HTERT RPE-1 (cell line): ENCODE results near the gene RAB19.

Source experiments
- in situ Hi-C: fragments of 300-500 bp; cut with MboI; formaldehyde crosslinking; loops from 4 replicates; pipeline ENCODE4 v1.14.3; 2020; ENCODE audit warnings: low sequenced_read_pairs

RAB19 gene, protein sequence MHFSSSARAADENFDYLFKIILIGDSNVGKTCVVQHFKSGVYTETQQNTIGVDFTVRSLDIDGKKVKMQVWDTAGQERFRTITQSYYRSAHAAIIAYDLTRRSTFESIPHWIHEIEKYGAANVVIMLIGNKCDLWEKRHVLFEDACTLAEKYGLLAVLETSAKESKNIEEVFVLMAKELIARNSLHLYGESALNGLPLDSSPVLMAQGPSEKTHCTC

DNA sequence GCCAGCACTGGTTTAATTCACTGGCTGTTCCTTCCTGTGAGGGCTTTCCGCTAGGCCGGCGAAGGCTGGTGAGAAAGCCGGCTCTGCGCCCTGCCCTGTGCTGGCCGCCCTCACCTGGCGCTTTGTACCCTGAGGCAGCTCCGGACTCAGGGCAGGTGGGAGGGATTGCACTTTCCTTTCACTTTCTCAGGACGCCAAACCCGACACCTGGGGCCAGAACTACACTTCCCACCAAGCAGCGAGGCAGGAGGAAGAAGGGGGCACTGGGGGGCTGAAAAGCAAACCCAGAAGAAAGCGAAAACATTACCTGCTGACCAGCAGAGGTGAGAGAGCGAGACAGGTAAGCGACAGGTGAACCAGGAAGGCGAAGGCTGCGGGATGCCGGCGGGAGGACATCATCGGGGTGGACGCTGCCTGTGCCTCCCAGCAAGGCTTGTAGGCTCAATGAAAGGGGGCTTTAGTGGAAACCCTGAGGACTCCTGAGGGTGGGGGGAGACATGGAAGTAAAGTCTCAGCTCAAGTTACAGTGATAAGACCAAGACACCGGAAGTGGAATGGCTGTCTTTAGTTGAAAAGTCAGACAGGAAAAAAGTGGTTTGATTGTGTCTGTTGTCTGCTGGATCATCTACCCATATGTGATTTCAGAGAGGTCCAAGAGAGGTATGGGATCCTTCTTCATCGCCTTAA, at the start of gene RAB19:
RAB19 (plus strand) TSS at position 181 of the 687 bp plus-strand sequence. CDS start 3,589 bp downstream, outside the sequence.
- in situ Hi-C loops, result no loop called here

DNA sequence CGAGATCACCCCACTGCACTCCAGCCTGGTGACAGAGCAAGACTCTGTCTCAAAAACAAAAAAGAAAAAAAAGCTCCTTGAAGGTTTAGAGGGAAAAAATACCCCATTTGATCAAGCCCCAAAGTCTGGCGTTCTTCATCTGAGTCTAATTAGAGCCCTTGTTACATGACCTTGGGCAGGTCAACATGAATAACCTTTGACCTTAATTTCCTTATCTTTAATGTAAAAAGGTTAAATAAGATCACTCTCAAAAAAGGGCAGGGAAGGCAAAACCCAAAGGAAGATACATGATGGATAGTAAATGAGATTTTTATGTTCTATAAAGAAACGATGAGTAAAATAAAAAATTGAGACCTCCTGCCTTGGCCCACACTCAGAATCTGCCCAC, 45.8 kb upstream of the RAB19 start:
- in situ Hi-C loops, result no loop called here

DNA sequence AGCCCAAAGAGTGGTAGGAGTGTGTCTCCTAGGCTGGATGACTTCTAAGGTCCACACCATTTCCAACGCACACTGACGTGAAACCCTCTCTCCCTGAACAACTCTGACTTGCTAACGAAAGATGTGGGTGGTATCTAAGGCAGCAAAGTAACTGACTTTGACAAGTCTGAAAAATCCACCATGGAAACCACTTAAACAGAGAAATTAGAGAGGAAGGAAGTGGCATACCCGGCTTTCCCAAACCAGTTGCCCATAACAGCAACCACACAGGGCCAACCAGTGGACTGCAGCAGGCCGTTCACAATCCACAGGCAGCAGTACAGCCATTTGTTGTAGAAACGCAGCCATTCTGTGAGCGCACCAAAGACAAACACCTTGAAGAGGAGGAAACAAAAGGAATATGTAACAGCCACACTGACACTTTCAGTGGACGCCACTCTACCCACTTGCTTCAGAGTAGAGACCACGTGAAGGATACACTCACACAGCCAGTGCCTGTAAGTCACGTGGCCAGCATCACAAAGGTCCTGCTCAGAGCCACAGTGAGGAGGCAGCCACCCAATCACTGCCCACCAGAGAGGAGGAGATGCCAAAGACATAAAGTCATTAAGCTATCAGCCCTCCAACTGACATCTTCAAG, 45.3 kb upstream of the RAB19 start:
- in situ Hi-C loops, result no loop called here

DNA sequence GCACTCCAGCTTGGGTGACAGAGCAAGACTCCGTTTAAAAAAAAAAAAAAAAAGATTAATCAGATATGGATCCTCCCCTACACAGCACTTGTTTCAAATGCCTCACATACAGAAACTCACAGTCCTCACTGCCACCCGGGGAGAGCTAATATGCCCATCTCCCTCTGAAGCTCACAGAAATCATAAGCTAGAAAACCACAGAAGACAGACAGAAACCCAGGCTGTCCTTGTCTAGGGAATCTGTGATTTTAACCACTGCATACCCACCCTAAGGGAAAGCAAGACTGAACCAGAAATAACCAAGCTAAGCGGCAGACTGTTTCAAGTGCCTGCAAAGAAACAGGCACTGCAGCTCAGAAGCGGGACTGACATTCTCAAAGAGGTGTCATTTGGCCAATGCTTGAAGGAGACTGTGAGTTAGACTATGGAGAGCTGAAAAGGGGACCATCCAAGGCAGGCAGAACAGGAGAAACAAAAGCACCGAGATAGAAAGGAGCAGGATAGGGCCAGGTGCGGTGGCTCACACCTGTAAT, 43.1 kb upstream of the RAB19 start:
- in situ Hi-C loops, result no loop called here

DNA sequence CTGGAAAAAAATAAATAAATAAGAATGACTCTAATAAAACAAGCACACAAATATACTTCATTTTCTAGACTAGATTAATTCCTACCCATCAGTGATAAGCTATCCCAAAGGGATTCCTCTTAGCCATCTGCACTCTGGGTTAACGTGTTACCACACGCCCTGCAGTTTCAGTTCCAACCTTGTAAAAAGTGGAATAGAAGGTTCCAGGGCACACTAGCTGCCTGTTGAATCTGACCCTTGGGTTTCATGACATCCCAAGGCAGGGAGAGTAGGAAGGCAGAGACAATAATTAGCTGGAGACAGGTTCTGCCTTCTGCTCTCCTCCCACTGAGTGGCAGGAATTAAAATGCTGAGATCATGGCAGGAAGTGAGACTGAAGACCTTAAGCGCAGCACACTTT, 39.0 kb upstream of the RAB19 start:
- in situ Hi-C loops, result no loop called here

DNA sequence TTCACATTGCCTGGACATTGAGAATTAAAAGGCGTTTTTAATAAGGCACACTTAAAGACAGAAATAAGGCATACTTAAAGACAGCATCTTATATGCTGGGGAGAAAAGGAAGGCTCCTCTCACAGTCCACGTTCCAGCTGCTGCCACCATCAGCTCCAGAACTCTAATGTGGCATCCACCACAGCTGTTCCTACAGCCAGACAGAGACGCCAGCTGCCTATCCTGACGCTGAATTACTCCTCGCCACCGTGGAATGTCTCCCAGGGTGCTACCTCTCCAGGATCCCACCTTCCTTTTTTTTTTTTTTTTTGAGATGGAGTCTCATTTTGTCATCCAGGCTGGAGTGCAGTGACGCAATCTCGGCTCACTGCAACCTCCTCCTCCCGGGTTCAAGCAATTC, 36.3 kb upstream of the RAB19 start:
- in situ Hi-C loops, result no loop called here

DNA sequence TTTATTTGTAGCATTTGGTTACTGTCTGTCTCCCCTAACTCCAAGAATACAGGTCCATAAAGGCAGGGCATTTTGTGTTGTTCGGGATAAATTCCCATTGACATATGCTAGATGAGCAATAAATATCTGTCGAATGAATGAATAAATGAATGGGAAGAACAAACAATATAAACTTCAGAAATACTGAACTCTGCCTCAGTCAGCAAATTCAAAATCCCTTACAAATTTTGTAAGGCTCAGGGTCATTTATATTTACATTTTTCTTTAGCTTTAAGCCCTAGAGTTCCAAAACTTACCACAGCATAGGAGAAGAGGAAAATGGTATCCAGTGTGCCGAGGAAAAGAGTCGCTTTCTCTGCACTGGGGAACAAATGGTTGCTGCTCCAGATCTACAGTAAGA, 34.6 kb upstream of the RAB19 start:
- in situ Hi-C loops, result no loop called here

DNA sequence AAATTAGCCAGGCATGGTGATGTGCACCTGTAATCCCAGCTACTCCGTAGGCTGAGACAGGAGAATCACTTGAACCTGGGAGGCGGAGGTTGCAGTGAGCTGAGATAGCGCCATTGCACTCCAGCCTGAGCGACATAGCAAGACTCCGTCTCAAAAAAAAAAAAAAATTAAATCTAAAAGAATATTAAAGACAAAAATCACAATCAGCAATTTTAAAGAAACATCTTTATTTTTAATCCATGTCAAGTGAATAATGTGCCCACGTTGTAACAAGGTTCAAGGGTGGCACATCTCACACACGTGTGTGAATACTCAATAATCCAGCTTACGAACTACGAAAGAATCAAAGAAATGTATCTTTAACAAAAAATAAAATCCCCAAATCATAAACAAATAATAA, 28.5 kb upstream of the RAB19 start:
- in situ Hi-C loops, result no loop called here

DNA sequence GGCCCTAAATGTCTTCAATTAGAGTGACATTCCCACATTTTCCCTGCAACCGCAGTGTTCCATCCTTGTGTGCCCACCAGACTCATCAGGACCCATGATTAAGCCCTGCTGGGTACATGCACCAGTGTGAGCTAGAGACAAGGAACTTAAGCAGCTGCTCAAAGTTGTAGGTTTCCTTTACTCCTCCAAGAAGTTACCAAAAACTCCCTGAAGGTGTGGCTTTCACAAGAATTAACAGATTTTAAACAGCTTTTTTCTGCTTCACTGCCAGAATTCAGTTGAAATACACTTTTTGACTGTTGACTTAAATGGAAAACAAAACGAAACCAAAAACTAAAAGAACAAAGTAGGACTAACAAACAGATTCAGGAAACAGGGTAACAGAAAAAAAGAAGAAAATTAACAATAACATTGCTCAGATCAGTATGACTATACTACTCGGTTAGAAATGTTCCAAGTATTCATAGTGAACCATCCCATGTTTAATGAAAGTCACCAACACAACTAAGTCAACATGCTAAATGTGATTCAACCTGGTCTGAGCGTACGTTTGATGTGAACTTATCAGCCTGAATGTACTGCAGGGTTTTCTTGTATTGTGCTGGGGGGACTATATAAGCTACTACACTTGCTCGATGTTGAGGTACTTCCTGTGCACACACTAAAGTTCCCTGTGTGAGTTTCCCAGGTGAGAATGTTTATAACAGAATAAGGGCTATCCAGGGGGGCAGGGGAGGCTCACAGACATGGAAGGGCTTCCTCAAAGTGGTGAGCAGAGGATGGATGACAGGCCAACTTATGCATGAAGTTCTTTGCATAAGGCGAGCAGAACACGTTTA, 27.7 kb upstream of the RAB19 start:
- in situ Hi-C loops, result no loop called here

DNA sequence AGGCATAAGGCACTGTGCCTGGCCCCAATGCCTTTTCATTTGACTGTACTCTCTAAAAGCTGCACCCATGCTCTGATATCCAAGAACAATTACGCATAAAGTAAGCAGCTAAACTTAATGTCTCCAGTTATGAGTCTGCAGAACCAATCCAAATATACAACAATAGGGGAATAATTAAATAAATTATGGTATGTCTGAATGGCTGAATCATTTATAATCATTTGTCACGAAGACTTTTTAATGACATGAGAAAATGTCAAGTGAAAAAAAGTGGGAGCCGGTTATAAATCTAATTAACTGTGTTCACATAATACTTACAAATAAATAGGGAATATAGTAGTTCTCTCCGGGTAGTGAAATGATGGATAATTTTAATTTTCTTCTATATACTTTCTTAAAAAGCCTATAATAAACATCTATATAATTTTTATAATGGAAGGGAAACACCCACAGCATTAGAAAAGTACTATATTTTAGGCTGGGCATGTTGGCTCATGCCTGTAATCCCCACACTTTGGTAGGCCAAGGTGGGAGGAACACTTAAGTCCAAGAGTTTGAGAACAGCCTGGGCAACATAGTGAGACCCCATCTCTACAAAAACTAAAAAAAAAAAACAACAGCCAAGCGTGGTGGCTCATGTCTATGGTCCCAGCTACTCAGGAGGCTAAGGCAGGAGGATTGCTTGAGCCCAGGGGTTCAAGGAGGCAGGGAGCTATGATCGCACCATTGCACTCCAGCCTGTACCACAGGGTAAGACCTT, 19.7 kb upstream of the RAB19 start:
- in situ Hi-C loops, result no loop called here

DNA sequence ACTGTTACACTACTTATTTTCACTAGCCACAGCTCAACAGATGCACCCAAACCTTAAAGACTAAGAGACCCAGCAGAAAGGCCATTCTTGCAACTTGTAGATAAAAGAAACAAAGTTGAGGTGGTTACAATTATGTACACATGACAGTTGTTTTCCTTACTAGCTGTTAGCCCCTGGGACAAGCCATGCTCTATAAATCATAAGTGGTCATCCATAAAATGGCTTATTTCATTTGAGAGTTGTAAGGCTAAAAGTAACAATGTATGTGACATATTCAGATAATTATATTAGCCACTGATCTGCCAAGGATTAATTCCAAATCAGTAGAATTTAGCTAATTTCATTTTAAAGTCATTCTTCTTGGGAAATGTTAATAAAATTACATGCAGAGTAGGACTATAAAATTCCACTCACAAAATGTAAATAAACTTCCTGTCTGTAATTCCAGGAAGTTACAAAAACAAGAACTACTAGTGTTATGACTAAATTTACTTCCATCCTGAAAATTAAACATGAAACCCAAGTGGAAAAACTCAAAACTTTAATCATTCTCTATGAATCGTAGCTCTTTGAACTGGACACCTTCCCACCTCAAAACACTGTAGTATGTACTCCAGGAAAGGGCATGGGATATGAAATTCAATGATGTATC, 18.8 kb upstream of the RAB19 start:
- in situ Hi-C loops, result no loop called here

DNA sequence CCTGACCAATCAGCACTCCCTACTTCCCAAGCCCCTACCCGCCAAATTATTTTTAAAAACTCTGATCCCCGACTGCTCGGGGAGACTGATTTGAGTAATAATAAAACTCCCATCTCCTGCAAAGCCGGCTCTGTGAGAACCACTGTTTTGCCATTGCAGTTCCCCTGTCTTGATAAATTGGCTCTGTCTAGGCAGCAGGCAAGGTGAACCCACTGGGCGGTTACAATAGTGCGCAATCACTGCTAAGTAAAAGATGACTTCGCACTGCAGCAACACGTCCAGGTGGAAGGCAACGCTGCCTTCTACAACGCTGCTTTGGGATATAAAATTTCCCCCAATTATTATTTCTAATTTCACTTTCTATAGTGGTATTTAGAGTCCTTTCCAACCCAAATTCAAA, 14.4 kb upstream of the RAB19 start:
- in situ Hi-C loops, result no loop called here

DNA sequence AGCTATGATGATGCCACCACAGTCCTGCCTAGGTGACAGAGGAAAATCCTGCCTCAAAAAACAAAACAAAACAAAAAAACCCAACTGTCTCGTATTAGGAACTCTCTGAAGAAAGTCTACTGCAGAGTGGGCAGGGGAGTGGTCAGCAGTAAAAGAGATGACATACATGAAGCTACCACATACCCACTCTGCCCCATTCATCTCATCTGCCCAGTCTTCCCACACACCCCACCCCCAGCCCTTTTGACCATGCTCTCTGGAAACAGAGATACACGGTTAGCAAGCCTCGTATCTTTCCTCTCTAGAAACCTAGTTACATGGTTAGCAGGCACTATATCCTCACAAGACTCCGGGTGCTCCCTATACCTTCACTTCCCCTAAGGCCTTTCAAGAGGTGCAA, 13.8 kb upstream of the RAB19 start:
- in situ Hi-C loops, result no loop called here

DNA sequence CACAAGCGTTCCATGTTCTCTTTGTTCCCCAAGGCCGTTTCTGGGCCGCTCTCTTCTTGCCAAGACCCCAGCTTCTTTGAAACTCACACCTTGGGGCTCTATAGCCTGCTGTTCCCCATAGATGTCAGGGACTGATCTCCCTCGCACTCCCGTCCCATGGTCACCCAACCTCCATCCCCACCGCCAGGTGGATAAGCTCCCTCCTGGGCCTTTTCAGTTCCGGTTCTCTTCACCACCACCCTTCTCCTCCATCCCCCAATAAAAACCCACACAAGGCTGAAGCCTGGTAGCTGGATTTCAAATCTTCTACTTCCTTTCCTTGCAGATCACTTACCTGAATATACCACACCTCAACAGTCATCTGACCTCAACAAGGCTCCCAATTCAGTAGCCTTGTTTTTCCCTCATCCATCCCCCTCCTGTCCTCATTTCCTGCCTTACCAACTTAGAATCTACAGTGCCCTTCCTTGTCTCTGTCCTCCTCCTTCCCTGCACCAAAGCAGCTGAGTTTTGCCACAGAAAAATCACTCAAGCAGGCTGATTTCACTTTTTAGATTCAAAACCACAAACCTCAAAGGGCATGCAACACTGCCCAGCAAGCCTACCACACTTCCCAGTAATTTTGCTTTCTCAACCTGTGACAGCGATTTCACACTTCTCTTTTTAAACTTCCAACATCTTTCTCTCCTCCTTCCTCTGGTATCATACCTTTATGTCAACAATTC, 13.2 kb upstream of the RAB19 start:
- in situ Hi-C loops, result no loop called here

DNA sequence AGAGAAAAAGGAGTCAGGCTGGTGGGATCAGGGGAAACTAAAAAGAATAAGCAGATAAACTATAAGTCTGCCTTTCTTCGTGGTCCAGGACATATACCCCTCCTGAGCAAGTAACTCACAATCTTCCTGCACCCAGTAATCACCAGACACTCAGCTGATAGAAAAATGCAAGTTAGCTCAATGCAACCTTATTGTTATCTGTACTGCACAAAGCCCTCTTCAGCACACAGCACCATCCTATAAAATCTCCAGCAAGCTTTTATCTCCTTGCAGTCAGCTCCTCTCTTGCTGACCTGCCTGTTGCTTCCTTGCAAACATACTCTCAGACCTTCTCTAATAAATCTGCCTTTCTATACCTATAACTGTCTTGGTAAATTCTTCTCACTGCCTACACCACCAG, 12.2 kb upstream of the RAB19 start:
- in situ Hi-C loops, result no loop called here

DNA sequence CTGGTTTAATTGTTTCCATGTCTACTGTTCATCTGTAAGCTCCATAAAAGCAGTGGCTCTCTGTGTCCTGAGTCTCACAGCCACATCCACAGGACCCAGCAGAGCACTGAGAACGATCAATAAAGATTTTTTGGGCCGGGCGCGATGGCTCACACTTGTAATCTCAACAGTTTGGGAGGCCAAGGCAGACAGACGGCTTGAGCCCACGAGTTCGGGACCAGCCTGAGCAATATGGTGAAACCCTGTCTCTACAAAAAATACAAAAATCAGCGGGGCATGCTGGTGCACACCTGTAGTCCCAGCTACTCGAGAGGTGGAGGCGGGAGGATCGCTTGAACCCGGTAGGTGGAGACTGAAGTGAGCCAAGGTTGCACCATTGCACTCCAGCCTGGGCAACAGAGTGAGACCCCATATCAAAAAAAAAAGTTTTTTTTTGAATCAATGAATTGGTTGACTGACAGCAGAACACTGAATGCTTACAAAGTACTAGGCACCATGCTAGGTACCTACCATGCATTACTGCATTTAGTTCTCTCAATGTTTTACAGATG, 10.0 kb upstream of the RAB19 start:
- in situ Hi-C loops, result no loop called here

DNA sequence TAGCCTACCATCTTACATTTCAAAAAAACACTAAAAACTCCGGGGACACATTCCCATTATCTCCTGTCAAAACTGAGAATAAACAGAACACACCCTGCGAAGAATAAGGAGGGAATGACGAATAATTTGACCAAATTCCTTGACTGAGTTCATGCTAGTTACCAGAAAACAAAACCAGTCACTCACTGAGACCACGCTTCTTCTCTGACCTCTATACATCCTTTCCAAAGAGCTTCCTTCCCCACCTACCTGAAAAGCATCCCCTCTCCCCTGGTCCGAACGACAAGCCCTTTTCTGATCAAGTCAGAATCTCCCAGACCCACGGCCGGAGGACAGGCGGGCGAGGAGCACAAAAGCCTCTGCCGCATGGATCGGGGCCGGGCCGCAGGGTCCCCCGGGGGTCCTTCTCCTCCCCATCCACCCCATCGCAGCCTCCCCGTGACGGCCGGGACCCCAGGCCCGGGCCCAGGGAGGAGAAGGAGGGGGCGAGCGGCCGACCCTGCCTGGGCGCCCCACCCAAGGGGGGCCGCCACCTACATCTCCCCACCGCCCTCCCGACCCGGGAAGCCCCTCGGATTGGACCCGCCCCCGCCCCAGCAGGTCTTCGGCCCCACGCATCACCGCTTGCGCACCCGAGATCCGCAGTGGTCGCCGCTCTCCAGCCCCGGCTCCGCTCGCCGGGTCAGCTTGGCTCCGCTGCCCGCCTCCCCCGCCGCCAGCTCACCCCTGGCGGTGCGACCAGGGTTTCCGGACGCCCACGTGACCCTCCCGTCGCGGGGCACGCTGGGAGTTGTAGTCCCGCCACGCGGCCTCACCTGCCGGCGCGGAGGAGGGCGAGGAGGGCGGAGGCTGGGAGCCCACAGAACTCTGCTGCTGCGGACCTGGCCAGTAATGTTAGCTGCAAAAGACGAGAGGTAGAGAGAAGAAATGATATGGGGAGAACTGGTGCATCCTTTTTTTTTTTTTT, 5.8 kb upstream of the RAB19 start, which contains the start of gene SLC37A3:
SLC37A3 (minus strand) TSS at position 747 of the 967 bp plus-strand sequence. CDS start 16,004 bp downstream, outside the sequence.
- in situ Hi-C loops, result no loop called here

DNA sequence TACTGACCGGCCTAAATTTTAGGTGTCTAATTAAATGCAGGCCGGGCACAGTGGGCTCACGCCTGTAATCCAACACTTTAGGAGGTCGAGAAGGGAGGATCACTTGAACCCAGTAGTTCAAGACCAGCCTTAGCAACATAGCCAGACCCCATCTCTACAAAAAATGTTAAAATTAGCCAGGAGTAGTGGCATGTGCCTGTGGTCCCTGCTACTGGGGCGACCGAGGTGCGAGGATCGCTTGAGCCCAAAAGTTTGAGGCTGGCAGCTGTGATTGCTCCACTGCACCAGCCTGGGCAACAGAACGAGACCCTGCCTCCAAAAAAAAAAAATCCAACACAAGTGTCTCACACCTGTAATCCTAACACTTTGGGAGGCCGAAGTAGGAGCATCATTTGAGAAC, 5.0 kb upstream of the RAB19 start:
- in situ Hi-C loops, result no loop called here
